NCI-H2171 treated with DMSO at 0.1 percent for 48 hours (cell line): Measurements from ENCODE around the gene NARF.

Source experiments
- DNase-seq: peaks from one replicate; lab custom pipeline; 2025; lab: John Stamatoyannopoulos, UW

Gene NARF

GRCh38 chr17:82477934-82478333, 19.4 kb downstream of the NARF start:
- no peak for DNase-seq

DNA sequence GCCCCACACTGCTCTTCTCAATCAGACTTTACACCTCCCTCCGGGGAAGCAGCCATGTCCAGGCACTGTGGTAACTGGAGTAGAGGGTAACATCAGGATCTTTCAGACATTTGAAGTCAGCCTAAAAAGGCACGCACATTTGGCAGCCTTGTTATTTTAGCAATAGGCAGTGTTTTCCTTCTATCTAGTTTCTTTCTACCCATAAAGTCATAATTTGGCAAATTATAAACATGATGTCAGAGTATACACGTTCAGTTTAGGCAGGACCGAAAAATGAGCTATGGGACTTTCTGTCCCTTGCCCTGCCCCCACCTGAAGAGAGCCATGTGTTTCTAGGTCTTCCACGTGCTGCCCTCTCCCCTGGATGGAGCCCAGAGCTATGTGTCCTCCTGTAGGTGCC, 21.1 kb downstream of the NARF start:
- DNase-seq, result no peak

GRCh38 chr17:82480318-82480717, 21.8 kb downstream of the NARF start:
- DNase-seq, result no peak

DNA sequence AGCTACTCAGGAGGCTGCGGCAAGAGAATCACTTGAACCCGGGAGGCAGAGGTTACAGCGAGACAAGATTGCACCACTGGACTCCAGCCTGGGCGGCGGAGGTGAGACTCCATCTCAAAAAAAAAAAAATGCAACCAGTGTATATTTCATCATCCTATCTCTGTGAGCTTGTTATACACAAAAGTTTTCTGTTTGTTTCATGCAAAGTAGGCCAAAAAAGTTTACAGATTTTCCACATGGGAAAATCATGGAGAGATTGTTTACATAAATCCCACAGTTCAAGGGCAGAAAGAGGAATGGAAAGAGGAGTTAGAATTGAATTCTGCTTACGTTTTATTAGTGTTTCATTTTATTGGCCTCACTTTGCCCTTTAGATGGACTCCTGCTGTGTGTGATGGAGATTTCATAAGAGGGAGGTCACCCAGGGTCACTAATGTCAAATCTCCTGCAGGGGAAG, 24.7 kb downstream of the NARF start:
- no peak for DNase-seq

- no peak for DNase-seq
These were observed 25.3 kb downstream of the NARF start for GRCh38 chr17:82483836-82484235.

DNA sequence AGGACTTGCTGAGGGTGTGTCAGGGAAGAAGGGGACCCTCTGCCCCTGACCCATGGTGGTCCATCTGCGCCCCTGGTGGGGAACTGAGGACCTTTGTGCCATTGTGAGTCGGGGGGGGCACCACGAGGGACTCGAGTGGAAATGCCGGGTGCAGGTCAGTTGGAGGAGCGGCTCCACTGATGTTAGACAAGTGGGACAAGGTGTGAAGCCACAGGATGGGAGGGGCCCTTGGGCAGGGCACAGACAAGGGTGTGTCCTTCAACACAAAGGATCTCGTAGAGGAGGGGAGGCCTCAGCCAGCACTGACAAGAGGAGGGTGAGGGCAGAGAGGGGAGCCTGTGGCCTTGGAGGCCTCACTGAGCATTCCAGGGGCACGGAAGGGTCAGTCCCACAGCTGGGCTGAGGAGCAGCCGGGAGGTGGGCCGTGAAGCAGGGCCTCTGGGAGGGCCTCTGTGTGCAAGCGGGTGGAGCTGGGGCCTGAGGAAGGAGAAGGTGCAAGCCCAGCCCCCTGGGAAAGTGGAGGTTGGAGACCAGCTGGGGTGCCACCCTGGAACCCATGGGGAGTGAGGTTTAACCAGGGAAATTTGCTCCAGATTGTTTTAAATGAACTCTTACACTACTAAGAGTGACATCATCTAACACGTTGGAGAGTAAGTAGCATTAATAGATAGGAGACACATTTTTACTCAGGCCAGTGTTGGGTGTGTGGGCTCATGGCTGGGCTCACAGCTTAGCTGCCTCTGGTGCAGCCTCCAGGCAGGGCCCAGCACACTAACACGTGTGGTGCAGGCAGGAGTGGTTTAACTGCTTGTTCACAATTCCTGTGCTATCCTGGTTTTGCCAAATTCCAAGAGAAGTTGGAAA, 27.9 kb downstream of the NARF start:
- DNase-seq, result no peak

GRCh38 chr17:82487910-82488309, 29.4 kb downstream of the NARF start:
- no peak for DNase-seq

GRCh38 chr17:82489117-82489516, 30.6 kb downstream of the NARF start:
- DNase-seq, result no peak

- DNase-seq, result peak; percentile 70
These were observed 31.4 kb downstream of the NARF start for GRCh38 chr17:82489851-82490511.

DNA sequence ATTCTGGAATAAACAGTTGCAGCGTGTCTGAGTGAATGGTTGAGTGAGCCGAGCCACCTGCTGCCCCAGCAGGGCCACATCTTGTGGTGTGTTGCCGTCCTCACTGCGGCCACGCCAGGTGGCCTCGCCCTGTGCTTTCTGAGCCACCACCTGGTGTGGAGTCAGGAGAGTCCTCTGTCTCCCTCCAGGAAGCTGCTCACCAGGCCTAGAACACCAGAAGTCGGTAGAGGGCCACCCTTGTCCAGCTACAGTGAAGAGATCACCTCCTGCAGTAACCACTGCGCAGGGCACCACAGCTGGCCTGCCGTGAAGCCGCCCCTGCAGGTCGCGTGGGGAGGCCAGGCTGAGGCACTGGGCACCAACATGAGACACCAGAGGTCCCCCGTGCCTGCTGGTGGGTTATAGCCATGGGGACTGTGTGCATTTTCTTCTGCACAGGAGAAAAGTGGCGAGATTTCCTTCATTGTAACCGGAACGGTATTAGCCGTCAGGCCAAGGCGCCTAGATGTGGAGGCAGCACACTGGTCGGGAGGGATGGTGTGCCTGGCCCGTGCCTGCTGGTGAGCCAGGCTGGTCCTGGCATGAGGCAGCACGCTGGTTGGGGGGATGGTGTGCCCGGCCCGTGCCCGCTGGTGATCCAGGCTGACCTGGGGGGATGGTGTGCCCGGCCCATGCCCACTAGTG, 32.1 kb downstream of the NARF start:
- peak; percentile 71 for DNase-seq

DNA sequence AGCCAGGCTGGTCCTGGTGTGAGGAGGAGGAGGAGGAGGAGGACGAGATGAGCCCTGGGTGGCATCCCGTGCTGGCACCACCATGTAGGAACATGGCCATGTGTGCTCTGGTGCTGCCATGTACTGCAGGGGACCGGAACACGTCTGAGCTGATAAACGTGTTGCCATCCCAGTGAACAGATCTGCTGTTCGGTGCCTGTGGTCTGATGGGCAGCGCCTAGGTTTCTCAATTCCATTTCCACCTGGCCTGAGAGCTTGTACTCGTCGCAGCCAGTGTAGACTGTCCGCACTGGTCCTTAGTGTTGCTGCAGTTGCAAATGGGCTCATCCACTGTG, 32.6 kb downstream of the NARF start:
- no peak for DNase-seq

DNA sequence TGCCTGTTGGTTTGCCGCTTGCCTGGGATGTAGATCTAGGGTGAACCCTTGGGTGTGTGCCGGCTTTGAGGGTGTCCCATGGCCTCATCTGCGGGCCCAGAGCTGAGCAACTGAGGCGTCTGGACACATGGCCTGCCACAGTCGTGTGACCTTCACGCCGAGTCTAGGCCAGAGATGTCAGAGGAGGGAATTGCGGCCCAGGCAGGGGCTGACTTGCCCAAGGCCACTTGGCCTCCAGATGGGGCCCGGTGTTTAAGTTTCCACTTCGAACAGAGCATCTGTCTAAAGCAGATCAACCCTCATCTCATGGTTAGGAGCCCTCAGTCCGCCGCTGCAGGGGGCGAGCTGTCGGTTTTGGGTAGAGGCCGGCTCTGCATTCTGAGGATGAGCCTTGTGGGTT, 33.0 kb downstream of the NARF start:
- no peak for DNase-seq

DNA sequence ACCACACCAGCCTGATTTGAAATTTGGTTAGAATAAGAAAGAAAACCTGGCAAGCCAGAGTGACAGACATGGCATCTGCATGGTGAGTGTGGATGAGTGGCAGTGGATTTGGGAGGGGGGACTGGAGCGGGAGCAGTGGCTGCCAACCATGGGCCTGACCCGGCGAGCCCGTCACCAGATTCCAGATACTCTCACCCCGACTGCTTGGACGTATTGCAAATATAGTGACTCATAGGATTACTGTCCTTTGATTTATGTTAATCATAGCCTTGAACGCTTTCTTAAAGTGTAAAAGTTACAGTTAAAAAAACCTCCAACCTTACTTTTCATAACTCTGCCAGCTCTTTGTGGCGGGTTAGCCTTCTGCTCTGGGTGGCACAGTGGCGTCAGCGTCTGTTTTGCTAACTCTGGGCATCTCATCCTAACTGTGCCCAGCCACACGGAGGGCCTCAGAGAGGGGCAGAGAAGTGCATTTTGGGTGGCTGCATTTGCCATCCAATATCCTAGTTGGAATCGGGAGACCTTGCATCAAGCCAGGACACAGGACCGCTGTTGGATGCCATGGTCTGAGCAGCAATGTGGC, 34.2 kb downstream of the NARF start:
- no peak for DNase-seq

GRCh38 chr17:82493226-82493781, 34.8 kb downstream of the NARF start:
- DNase-seq, result no peak

- DNase-seq, result peak; percentile 80
These were observed 35.9 kb downstream of the NARF start for GRCh38 chr17:82494236-82495055.

GRCh38 chr17:82495844-82496528, 37.4 kb downstream of the NARF start:
- no peak for DNase-seq

DNA sequence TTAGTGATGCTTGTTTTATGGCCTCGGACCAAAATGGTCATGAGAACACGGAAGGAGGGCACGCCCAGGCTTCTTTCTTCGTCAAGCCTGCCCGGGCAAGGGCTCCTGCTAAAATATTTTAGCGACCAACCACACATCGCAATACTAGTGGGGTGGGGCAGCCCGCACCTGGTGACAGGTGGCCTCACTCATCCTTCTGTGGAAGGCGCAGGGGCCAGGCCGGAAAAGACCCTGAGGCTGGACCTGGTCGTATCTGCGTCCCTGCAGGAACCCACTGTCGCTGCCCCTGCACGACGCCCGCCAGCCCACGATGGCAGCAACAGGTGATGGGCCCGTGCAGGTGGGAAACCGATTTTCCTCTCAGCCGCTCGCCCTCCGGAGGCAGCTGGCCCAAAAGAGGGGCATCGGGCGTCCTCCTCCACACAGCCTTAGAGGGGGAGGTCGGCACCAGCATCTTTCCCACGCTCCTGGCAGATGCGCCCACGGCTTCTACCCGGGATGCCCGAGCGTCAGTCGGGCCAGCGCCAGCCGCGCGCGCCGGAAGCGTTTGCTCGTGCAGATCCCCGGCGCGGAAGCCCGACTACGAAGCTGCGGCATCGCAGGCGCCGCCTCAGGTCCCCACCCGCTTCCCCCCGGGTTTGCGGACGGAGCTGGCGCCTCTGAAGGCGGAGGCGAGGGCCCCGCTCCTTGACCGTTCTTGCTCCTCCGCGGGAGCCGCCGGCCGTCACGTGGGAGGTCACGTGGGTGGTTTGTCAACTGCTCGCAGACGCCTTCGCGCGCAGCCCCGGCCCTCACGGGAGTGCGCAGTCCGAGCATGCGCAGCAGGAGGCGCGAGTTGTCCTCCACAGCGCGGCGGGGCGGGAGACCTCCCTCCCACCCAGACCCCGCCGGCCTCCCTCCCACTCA, 38.2 kb downstream of the NARF start:
- peak; percentile 89 for DNase-seq

DNA sequence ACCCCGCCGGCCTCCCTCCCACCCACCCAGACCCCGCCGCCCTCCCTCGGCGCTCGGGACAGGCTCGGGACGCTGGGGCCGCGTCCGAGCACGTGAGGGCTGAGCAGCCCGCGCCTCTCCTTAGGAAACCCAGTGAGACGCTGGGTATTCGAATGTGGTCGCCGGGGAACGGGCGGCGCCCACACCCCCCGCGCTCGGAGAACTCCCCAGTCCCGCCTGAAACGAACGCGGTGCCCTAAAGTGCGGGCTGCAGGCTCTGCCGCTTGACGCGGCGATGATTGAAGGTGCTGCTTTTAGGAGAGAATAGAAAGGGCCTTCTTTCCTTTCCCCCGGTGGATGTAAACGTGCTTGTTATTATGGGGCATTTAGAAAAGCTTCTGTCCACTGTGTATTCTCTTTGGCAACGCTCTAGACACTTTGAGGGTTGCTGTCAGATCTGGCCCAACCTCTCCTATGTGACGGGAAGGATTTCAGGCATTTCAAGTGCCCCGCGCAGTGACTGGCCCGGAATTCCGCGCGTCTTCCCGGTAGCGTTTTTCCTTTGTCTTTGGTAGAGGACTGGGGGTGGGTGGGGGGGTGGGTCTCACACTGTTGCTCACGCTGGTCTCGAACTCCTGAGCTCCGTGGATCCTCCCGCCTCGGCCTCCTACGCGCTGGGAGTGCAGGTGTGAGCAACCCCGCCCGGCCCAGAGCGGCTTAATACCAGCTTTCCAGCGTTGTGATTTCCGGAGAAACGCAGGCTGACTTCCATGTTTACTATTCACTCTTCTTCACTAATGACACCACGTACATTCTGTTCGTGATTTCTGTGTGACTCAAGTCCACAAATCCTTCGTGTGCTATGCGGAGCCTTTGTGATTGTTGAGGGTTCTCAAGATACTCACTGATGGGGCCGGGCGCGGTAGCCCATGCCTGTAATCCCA, 39.2 kb downstream of the NARF start:
- DNase-seq, result peak; percentile 64

DNA sequence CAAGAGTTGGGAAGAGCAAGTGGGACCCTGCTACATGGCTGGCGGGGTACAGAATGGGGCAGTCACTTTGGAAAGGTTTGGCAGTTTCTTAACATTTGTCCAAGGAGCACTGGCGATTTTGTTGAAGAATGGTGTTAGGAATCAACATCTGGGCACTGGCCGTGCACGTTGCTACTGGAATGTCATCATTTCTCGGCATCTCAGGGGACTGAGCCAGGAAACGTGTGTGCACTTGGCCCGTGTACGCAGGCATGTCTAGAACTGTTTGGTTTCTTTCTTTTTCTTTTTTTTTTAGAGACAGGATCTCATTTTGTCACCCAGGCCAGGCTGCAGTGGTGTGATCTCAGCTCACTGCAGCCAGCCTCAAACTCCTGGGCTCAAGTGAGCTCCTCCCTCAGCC, 43.7 kb downstream of the NARF start:
- DNase-seq, result peak; percentile 46
